HTERT RPE-1 (cell line): ENCODE measurements around the gene CXADR.
"Not testable (repeated sequence)": the region's sequence is repeated elsewhere in the genome, so short reads cannot be mapped to it uniquely, and the experiment has no call there.

Experiments
- in situ Hi-C: fragments of 300-500 bp; cut with MboI; formaldehyde crosslinking; loops from 4 replicates; pipeline ENCODE4 v1.14.3; 2020; ENCODE audit warnings: low sequenced_read_pairs

Gene CXADR

GRCh38 chr21:17512253-17513213 is at the start of gene CXADR:
Gene CXADR, plus strand, starts transcription at chr21:17513043. Its CDS starts 87 bp downstream, at chr21:17513130.
- in situ Hi-C loops: no loop called here

- in situ Hi-C loops: no loop called here
These were observed 46.7 kb upstream of the CXADR start for GRCh38 chr21:17466166-17466565.

GRCh38 chr21:17467392-17467791 is 45.5 kb upstream of the CXADR start:
- in situ Hi-C loops: no loop called here

- in situ Hi-C loops: no loop called here
These were observed 45.0 kb upstream of the CXADR start for GRCh38 chr21:17467829-17468228.

- in situ Hi-C loops: no loop called here
These were observed 44.1 kb upstream of the CXADR start for GRCh38 chr21:17468698-17469097.

- in situ Hi-C loops: no loop called here
These were observed 43.1 kb upstream of the CXADR start for GRCh38 chr21:17469727-17470126.

- in situ Hi-C loops: no loop called here
These were observed 40.7 kb upstream of the CXADR start for GRCh38 chr21:17472182-17472581.

- in situ Hi-C loops: no loop called here
These were observed 40.1 kb upstream of the CXADR start for GRCh38 chr21:17472592-17473271.

- in situ Hi-C loops: no loop called here
These were observed 36.8 kb upstream of the CXADR start for GRCh38 chr21:17476006-17476405.

GRCh38 chr21:17478156-17478555 is 34.7 kb upstream of the CXADR start:
- in situ Hi-C loops: not testable (repeated sequence)

- in situ Hi-C loops: no loop called here
These were observed 33.2 kb upstream of the CXADR start for GRCh38 chr21:17479606-17480005.

GRCh38 chr21:17482928-17483327 is 29.9 kb upstream of the CXADR start:
- in situ Hi-C loops: no loop called here

GRCh38 chr21:17488620-17489019 is 24.2 kb upstream of the CXADR start:
- in situ Hi-C loops: no loop called here

- in situ Hi-C loops: not testable (repeated sequence)
These were observed 23.3 kb upstream of the CXADR start for GRCh38 chr21:17489565-17489964.

GRCh38 chr21:17491716-17492414 is 21.0 kb upstream of the CXADR start:
- in situ Hi-C loops: no loop called here

- in situ Hi-C loops: no loop called here
These were observed 20.3 kb upstream of the CXADR start for GRCh38 chr21:17492415-17493168.

- in situ Hi-C loops: no loop called here
These were observed 18.8 kb upstream of the CXADR start for GRCh38 chr21:17494051-17494450.

- in situ Hi-C loops: no loop called here
These were observed 17.2 kb upstream of the CXADR start for GRCh38 chr21:17495680-17496079.

GRCh38 chr21:17497316-17497715 is 15.5 kb upstream of the CXADR start:
- in situ Hi-C loops: no loop called here

- in situ Hi-C loops: no loop called here
These were observed 14.3 kb upstream of the CXADR start for GRCh38 chr21:17498586-17498985.
